Heart right ventricle (tissue), 16 donors: ENCODE measurements around the gene CCDC18. TPM values are rescaled to one million over a fixed set of nuclear protein-coding genes. Genes with fewer than 3 reads are reported as not detected.
A peak's percentile ranks its signal among the peaks of the same experiment; 100 is the strongest.
"Not testable (repeated sequence)": the region's sequence is repeated elsewhere in the genome, so short reads cannot be mapped to it uniquely, and the experiment has no call there.

Source experiments
- ATAC-seq, 8 donors: fragments of 200-7000 bp; cut with Tn5 transposase; one replicate each; pipeline ENCODE4 v1.9.1; 2020; ENCODE audit warnings: mild to moderate bottlenecking in 8 of 8, moderate library complexity in 8 of 8, moderate number of reproducible peaks in 1 of 8
- DNase-seq, 2 donors: peaks; one replicate each; pipeline ENCODE4 v3.0.0-alpha.2; 2020
- H3K27ac ChIP-seq, 10 donors: fragments of 200-600 bp; sonication (generic) in 2 of 10; one replicate each; pipeline versions ENCODE4 v1.5.0 to v1.8.0; 2020 to 2022; ENCODE audit warnings: mild to moderate bottlenecking in 3 of 10
- H3K27me3 ChIP-seq, 7 donors: fragments of 200-600 bp; one replicate each; pipeline ENCODE4 v1.8.0; 2021 to 2022; ENCODE audit warnings: mild to moderate bottlenecking in 2 of 7
- H3K36me3 ChIP-seq, 9 donors: fragments of 200-600 bp; sonication (generic) in 1 of 9; one replicate each; pipeline versions ENCODE4 v1.5.0 to v1.8.0; 2020 to 2022; ENCODE audit warnings: mild to moderate bottlenecking in 2 of 9
- H3K4me1 ChIP-seq, 9 donors: fragments of 200-600 bp; sonication (generic) in 1 of 9; one replicate each; pipeline versions ENCODE4 v1.5.0 to v1.8.0; 2020 to 2022; ENCODE audit warnings: mild to moderate bottlenecking in 4 of 9
- H3K4me3 ChIP-seq, 10 donors: fragments of 200-600 bp; sonication (generic) in 2 of 10; one replicate each; pipeline versions ENCODE4 v1.5.0 to v1.8.0; 2020 to 2022; ENCODE audit warnings: mild to moderate bottlenecking in 7 of 10, moderate library complexity in 2 of 10
- H3K9me3 ChIP-seq, 11 donors: fragments of 200-600 bp in 10 of 11; sonication (generic) in 2 of 11; one replicate each; pipeline versions ENCODE4 v1.5.0 to v1.8.0; 2013 to 2022; ENCODE audit warnings: mild to moderate bottlenecking in 2 of 11, control low read depth in 1 of 11, moderate library complexity in 1 of 11
- CTCF ChIP-seq, 9 donors: fragments of 200-600 bp; sonication (generic) in 2 of 9; IDR thresholded peaks; one replicate each; pipeline versions ENCODE4 v1.5.0 to v1.8.0; 2021 to 2022; ENCODE audit warnings: antibody characterized with exemption in 9 of 9, mild to moderate bottlenecking in 5 of 9, moderate library complexity in 1 of 9
- WGBS, 2 donors: extraction: QIAGEN DNeasy Blood & Tissue Kit; methylation state at CpG; one replicate each; pipeline ENCODE4 v1.1.7; 2013; ENCODE audit warnings: inconsistent platforms in 1 of 2; 5-methylcytosine and 5-hydroxymethylcytosine counted together
- intact Hi-C, 10 donors: fragments of 100-400 bp; cut with DNase I; formaldehyde crosslinking; loops; one replicate each; pipeline versions ENCODE4 v1.11.1 to v1.14.2; 2022
- polyA plus RNA-seq, 2 donors: library from polyadenylated mRNA; stranded (reverse); fragments of 200-250 nt; gene quantifications; one replicate each; pipeline ENCODE4 v1.2.3, GENCODE V29; 2013
- total RNA-seq, 10 donors: library from RNA; stranded (reverse); fragmentation: NEBNext Ultra II Directional in 3 of 10; extraction: Animal tissue kit (Norgen Biotek cat#: 25700) in 3 of 10; gene quantifications; one replicate each; pipeline versions ENCODE4 v1.2.1 to v1.2.4, GENCODE V29; 2021 to 2023
- donor health status: Arrhythmogenic right ventricular cardiomyopathy.
- donor health status: ischemic (EF 13 %, LVEDD 7.1; RV severe dilation, severe dysfunction).
- donor health status: healthy with polysubstance abuse.
- donor health status: DM: no; HTN: yes; CAD: no.
- donor health status: DM: no; HTN: no; CAD: no.
- donor health status: ischemic (EF 25% LVEDD 6.9; RV normal size, moderate dysfunction).
- donor health status: ischemic (EF 25% LVEDD 5.7; RV mildly dilated, moderate dysfunction).
- donor health status: healthy.
- donor health status: DM: yes; HTN: yes; CAD: no.
- donor health status: Ischemic cardiomyopathy.
- donor health status: ischemic (EF 35%, LVEDD 5.7; RV mildly dilated, moderate dysfunction).
- donor health status: nonischemic (EF 11% LVEDD 7.7; RV severe dilation, severe dysfunction).
- donor health status: DM: yes; HTN: yes; CAD: no.
- donor health status: PGD.
- donor health status: ischemic (EF 29% LVEDD 5.4; RV normal size, mild dysfunction).
- donor health status: nonischemic (EF 23%, LVEDD 6.1; RV moderate dilation, normal function).

Gene CCDC18
- total and polyA plus RNA-seq, 12 donors = 1.4 to 6.8 (median 3.0) TPM

- Histone ChIP-seq H3K27ac (peak overlapping the region in 2 of 10 donors; percentile 4 to 28), H3K27me3 (no peaks in the 10 kb centered on the region), H3K36me3 (peaks cover 0 to 7% (median under 1%) of the 10 kb centered on the region in 9 donors), H3K4me3 (no peak overlapping the region), H3K4me1 (peaks cover 0 to 18% (median 8%) of the 10 kb centered on the region in 9 donors), H3K9me3 (peaks cover 0 to 30% (median 2%) of the 10 kb centered on the region in 11 donors)
- no peak for TF ChIP-seq CTCF (IDR thresholded peaks at IDR 0.05)
- WGBS, 2 donors = 42 to 63% methylated on average over 2 of the region's 2 CpGs
- ATAC-seq (peak in 6 of 8 donors; percentile 22 to 82 (median 54)), DNase-seq (no peak)
- intact Hi-C loops = no loop called here
These were observed 15.7 kb upstream of the CCDC18 start for GRCh38 chr1:93164816-93165215.

- peaks cover 0 to 35% (median 2%) of the 10 kb centered on the region in 11 donors for H3K9me3 ChIP-seq
- intact Hi-C loops, ATAC-seq, H3K27ac ChIP-seq, DNase-seq, H3K27me3 ChIP-seq, H3K36me3 ChIP-seq, H3K4me3 ChIP-seq: not testable (repeated sequence)
- H3K4me1 ChIP-seq = peaks cover 0 to 18% (median 7%) of the 10 kb centered on the region in 9 donors
- 93 to 95% methylated on average over 1 of the region's 1 CpG for WGBS, 2 donors
These were observed 14.6 kb upstream of the CCDC18 start for GRCh38 chr1:93165895-93166294.

- no peak for TF ChIP-seq CTCF (IDR thresholded peaks at IDR 0.05)
- intact Hi-C loops = no loop called here
- no peak for ATAC-seq
- no peak for DNase-seq
- peaks cover 0 to 21% (median 2%) of the 10 kb centered on the region in 9 donors for H3K4me1 ChIP-seq
- H3K27me3 ChIP-seq = no peaks in the 10 kb centered on the region
- peaks cover 0 to 35% (median 2%) of the 10 kb centered on the region in 11 donors for H3K9me3 ChIP-seq
- no peak overlapping the region for H3K27ac ChIP-seq
- H3K4me3 ChIP-seq = no peak overlapping the region
- H3K36me3 ChIP-seq = peaks cover 0 to 4% (median 0%) of the 10 kb centered on the region in 9 donors
These were observed 13.5 kb upstream of the CCDC18 start for GRCh38 chr1:93167006-93167405.

GRCh38 chr1:93170141-93170678, 10.3 kb upstream of the CCDC18 start:
- H3K4me3 ChIP-seq, H3K27me3 ChIP-seq, intact Hi-C loops, ATAC-seq, DNase-seq, H3K27ac ChIP-seq: not testable (repeated sequence)
- H3K9me3 ChIP-seq = peaks cover 0 to 38% (median 2%) of the 10 kb centered on the region in 11 donors
- WGBS, 2 donors = 97 to 98% methylated on average over 35 to 36 of the region's 36 CpGs
- H3K36me3 ChIP-seq = peaks cover 0 to 11% (median 0%) of the 10 kb centered on the region in 9 donors
- peaks cover 0 to 35% (median 18%) of the 10 kb centered on the region in 9 donors for H3K4me1 ChIP-seq

- Histone ChIP-seq H3K27me3 (no peaks in the 10 kb centered on the region), H3K36me3 (peaks cover 0 to 22% (median 0%) of the 10 kb centered on the region in 9 donors), H3K9me3 (peaks cover 0 to 31% (median 2%) of the 10 kb centered on the region in 11 donors), H3K4me1 (peaks cover 0 to 44% (median 18%) of the 10 kb centered on the region in 9 donors), H3K27ac (no peak overlapping the region), H3K4me3 (peak overlapping the region in 1 of 10 donors; percentile 9)
- intact Hi-C loops = no loop called here
- 78 to 80% methylated on average over 1 of the region's 1 CpG for WGBS, 2 donors
- ATAC-seq (no peak), DNase-seq (no peak)
- TF ChIP-seq CTCF (IDR thresholded peaks at IDR 0.05) = no peak
These were observed 8.9 kb upstream of the CCDC18 start for GRCh38 chr1:93171549-93172034.
